SK-N-SH (cell line): Measurements from ENCODE around the gene SUPT3H. TPM values are rescaled to one million over a fixed set of nuclear protein-coding genes. Genes with fewer than 3 reads are reported as not detected.

ENCODE experiments used
- CTCF ChIA-PET: fragments of 300-600, 350-600 bp; formaldehyde crosslinking; extraction: SDS; loops from one replicate; lab custom pipeline; 2021; lab: Yijun Ruan, JAX
- POLR2A ChIA-PET: fragments of 350-600 bp; sonication (Branson Sonifier 250); formaldehyde crosslinking; extraction: SDS; loops from one replicate; lab custom pipeline; 2020; ENCODE audit warnings: antibody characterized with exemption, inconsistent platforms; lab: Yijun Ruan, JAX
- DNase-seq: peaks from one replicate; pipeline ENCODE4 v3.0.0; 2012
- H2AFZ ChIP-seq: fragments of 200-600 bp; sonication (generic); 2 replicates; pipeline ENCODE4 v1.8.1; 2016; ENCODE audit warnings: antibody characterized with exemption, mild to moderate bottlenecking, low read depth
- H3F3A ChIP-seq: fragments of 200-600 bp; sonication (generic); replicated peaks from 2 replicates; pipeline ENCODE3; 2016; ENCODE audit warnings: antibody characterized with exemption, mild to moderate bottlenecking; ENCODE audit not compliant: insufficient read depth
- H3K27ac ChIP-seq, 2 experiments: fragments of 200-500 bp in 1 of 2; fragments of 200-600 bp in 1 of 2; sonication (Bioruptor generic) in 1 of 2; sonication (generic), shearing (Covaris generic) in 1 of 2; 2 replicates each; pipeline versions ENCODE4 v1.5.1 to v1.6.1; 2014 to 2016; ENCODE audit warnings: low read depth in 2 of 2, inconsistent platforms in 1 of 2, low read length in 1 of 2, mild to moderate bottlenecking in 1 of 2, mixed read lengths in 1 of 2
- H3K27me3 ChIP-seq: fragments of 200-600 bp; sonication (generic), shearing (Covaris generic); 2 replicates; pipeline ENCODE4 v1.6.1; 2016; ENCODE audit warnings: mixed run types; ENCODE audit not compliant: insufficient read depth
- H3K36me3 ChIP-seq, 2 experiments: fragments of 200-500 bp in 1 of 2; fragments of 200-600 bp in 1 of 2; sonication (Bioruptor generic) in 1 of 2; sonication (generic) in 1 of 2; replicated peaks in 1 of 2; 2 replicates each; pipeline versions ENCODE3 to v1.5.1; 2014 to 2016; ENCODE audit warnings: low read length in 1 of 2, mild to moderate bottlenecking in 1 of 2; ENCODE audit not compliant: insufficient read depth in 2 of 2, control insufficient read depth in 1 of 2
- H3K4me1 ChIP-seq, 2 experiments: fragments of 200-500 bp in 1 of 2; fragments of 200-600 bp in 1 of 2; sonication (Bioruptor generic) in 1 of 2; sonication (generic), shearing (Covaris generic) in 1 of 2; 2 replicates each; pipeline versions ENCODE4 v1.5.1 to v1.6.1; 2014 to 2016; ENCODE audit warnings: low read depth in 1 of 2, low read length in 1 of 2, mixed run types in 1 of 2; ENCODE audit not compliant: insufficient read depth in 2 of 2, control insufficient read depth in 1 of 2
- H3K4me2 ChIP-seq: fragments of 200-600 bp; sonication (generic), shearing (Covaris generic); 2 replicates; pipeline ENCODE4 v1.6.1; 2017; ENCODE audit warnings: mixed run types
- H3K4me3 ChIP-seq, 2 experiments: fragments of 200-500 bp in 1 of 2; fragments of 200-600 bp in 1 of 2; sonication (Bioruptor generic) in 1 of 2; sonication (generic), shearing (Covaris generic) in 1 of 2; 2 replicates each; pipeline versions ENCODE4 v1.5.1 to v1.8.1; 2014 to 2016; ENCODE audit warnings: low read depth in 2 of 2, inconsistent platforms in 1 of 2, low read length in 1 of 2, mild to moderate bottlenecking in 1 of 2, mixed read lengths in 1 of 2, moderate library complexity in 1 of 2
- H3K79me2 ChIP-seq: fragments of 200-600 bp; sonication (generic); 2 replicates; pipeline ENCODE4 v1.8.1; 2017; ENCODE audit warnings: mild to moderate bottlenecking; ENCODE audit not compliant: insufficient read depth
- H3K9ac ChIP-seq: fragments of 200-600 bp; sonication (generic); 2 replicates; pipeline ENCODE4 v1.6.1; 2017; ENCODE audit warnings: mixed run types
- H3K9me2 ChIP-seq: fragments of 200-600 bp; sonication (generic); 2 replicates; pipeline ENCODE4 v1.6.1; 2017; ENCODE audit warnings: mixed run types
- H3K9me3 ChIP-seq: fragments of 200-600 bp; sonication (generic); 2 replicates; pipeline ENCODE4 v1.6.1; 2017; ENCODE audit warnings: mixed run types, mild to moderate bottlenecking, moderate library complexity
- H4K20me1 ChIP-seq: fragments of 200-600 bp; sonication (generic); 2 replicates; pipeline ENCODE4 v1.6.1; 2017; ENCODE audit warnings: mild to moderate bottlenecking, mixed run types; ENCODE audit not compliant: insufficient read depth
- CHD2 ChIP-seq: fragments of 150-350 bp; IDR thresholded peaks from 2 replicates; pipeline ENCODE4 v1.6.1; 2018; ENCODE audit warnings: low read length; ENCODE audit not compliant: partially characterized antibody
- CTCF ChIP-seq: fragments of 200-600 bp; sonication (generic); IDR thresholded peaks from 2 replicates; pipeline ENCODE4 v1.6.1; 2017; ENCODE audit warnings: antibody characterized with exemption, mild to moderate bottlenecking, moderate library complexity
- EP300 ChIP-seq, 2 experiments: IDR thresholded peaks; 2 replicates each; pipeline versions ENCODE4 v1.4.0 to v1.6.1; 2012; ENCODE audit warnings: borderline replicate concordance in 1 of 2, low read depth in 1 of 2, low read length in 1 of 2
- FOXJ3 ChIP-seq: sonication (generic); formaldehyde crosslinking; IDR thresholded peaks from 2 replicates; pipeline ENCODE4 v1.5.1; 2020; ENCODE audit warnings: mild to moderate bottlenecking, missing genetic modification reagents
- FOXM1 ChIP-seq: IDR thresholded peaks from 2 replicates; pipeline ENCODE4 v1.4.0; 2012; ENCODE audit warnings: low read depth, mild to moderate bottlenecking
- GABPA ChIP-seq: IDR thresholded peaks from 2 replicates; pipeline ENCODE4 v1.4.0; 2012; ENCODE audit warnings: low read depth, mild to moderate bottlenecking
- GATA2 ChIP-seq: sonication (generic); formaldehyde crosslinking; IDR thresholded peaks from 2 replicates; pipeline ENCODE4 v1.5.0; 2020; ENCODE audit warnings: mild to moderate bottlenecking, missing genetic modification reagents
- JUND ChIP-seq: IDR thresholded peaks from 2 replicates; pipeline ENCODE4 v1.4.0; 2012
- MAX ChIP-seq: IDR thresholded peaks from 2 replicates; pipeline ENCODE4 v1.4.0; 2012; ENCODE audit warnings: low read depth
- MEF2A ChIP-seq: IDR thresholded peaks from 2 replicates; pipeline ENCODE4 v1.4.0; 2012; ENCODE audit warnings: low read depth, borderline replicate concordance
- RAD21 ChIP-seq: IDR thresholded peaks from 2 replicates; pipeline ENCODE4 v1.6.1; 2012; ENCODE audit warnings: mild to moderate bottlenecking, low read length
- RCOR1 ChIP-seq: fragments of 150-350 bp; IDR thresholded peaks from 2 replicates; pipeline ENCODE4 v1.6.1; 2017; ENCODE audit warnings: antibody characterized with exemption, low read length
- SMC3 ChIP-seq: IDR thresholded peaks from 2 replicates; pipeline ENCODE4 v1.6.1; 2012; ENCODE audit warnings: low read depth, low read length, improper control_type of control experiment
- TCF12 ChIP-seq: IDR thresholded peaks from 2 replicates; pipeline ENCODE4 v1.4.0; 2012
- TEAD4 ChIP-seq: IDR thresholded peaks from 2 replicates; pipeline ENCODE4 v1.4.0; 2012; ENCODE audit warnings: mild to moderate bottlenecking, borderline replicate concordance; ENCODE audit not compliant: insufficient read depth
- USF1 ChIP-seq: IDR thresholded peaks from 2 replicates; pipeline ENCODE4 v1.4.0; 2012; ENCODE audit warnings: low read depth, borderline replicate concordance
- YY1 ChIP-seq: IDR thresholded peaks from 2 replicates; pipeline ENCODE4 v1.4.0; 2012; ENCODE audit warnings: low read depth, mild to moderate bottlenecking
- WGBS: methylation state at CpG from one replicate; pipeline ENCODE4 v1.1.6; 2017; ENCODE audit warnings: low lambda C conversion rate; 5-methylcytosine and 5-hydroxymethylcytosine counted together
- polyA plus RNA-seq, 3 experiments: library from polyadenylated mRNA; depleted of rRNA; stranded (reverse); fragments of >200 nt; gene quantifications; 2 replicates each; pipeline ENCODE4 v1.2.3, GENCODE V29; 2012
- TF ChIP-seq, protein P1 (sequence below): fragments of 150-350 bp; IDR thresholded peaks from 2 replicates; pipeline ENCODE4 v1.6.1; 2016; ENCODE audit warnings: mild to moderate bottlenecking, low read depth, low read length
- TF ChIP-seq, protein P2 (sequence below): IDR thresholded peaks from 2 replicates; pipeline ENCODE4 v1.4.0; 2012; ENCODE audit warnings: low read depth, borderline replicate concordance
- TF ChIP-seq, protein P3 (sequence below): IDR thresholded peaks from 2 replicates; pipeline ENCODE4 v1.6.1; 2012; ENCODE audit warnings: mild to moderate bottlenecking, low read depth, low read length, moderate library complexity

The SUPT3H gene
- polyA plus RNA-seq, 1 of the 3 experiments (the other 2 are of a cell fraction) = 10.9 TPM

GRCh38 chr6:45009576-45009975 is 368.2 kb downstream of the SUPT3H start:
- no peak overlapping the region for H3K9ac ChIP-seq
- WGBS = 86% methylated on average over 3 of the region's 3 CpGs
- H3K4me2 ChIP-seq = no peak overlapping the region
- POLR2A ChIA-PET = no interaction called here
- H3K27me3 ChIP-seq = no peaks in the 10 kb centered on the region
- H3K9me2 ChIP-seq = no peaks in the 10 kb centered on the region
- H3K27ac ChIP-seq = no peak overlapping the region
- no peaks in the 10 kb centered on the region for H3F3A ChIP-seq
- DNase-seq = no peak
- TF ChIP-seq FOXJ3 (CRISPR knock-in tag) = no peak
- no peak for TF ChIP-seq RCOR1
- TF ChIP-seq MAX = no peak
- TF ChIP-seq USF1 = no peak
- TF ChIP-seq GATA2 (CRISPR knock-in tag) = no peak
- TF ChIP-seq GABPA = no peak
- TF ChIP-seq JUND = no peak
- no peak for TF ChIP-seq RAD21
- no peaks in the 10 kb centered on the region for H3K79me2 ChIP-seq
- CTCF ChIA-PET = no interaction called here
- no peak overlapping the region for H2AFZ ChIP-seq
- no peaks in the 10 kb centered on the region for H4K20me1 ChIP-seq
- H3K36me3 ChIP-seq = peaks cover 2 to 7% of the 10 kb centered on the region in 2 experiments
- H3K4me1 ChIP-seq = no peaks in the 10 kb centered on the region
- no peak overlapping the region for H3K4me3 ChIP-seq
- no peaks in the 10 kb centered on the region; the same call in 1 of the 2 replicates for H3K9me3 ChIP-seq

DNA sequence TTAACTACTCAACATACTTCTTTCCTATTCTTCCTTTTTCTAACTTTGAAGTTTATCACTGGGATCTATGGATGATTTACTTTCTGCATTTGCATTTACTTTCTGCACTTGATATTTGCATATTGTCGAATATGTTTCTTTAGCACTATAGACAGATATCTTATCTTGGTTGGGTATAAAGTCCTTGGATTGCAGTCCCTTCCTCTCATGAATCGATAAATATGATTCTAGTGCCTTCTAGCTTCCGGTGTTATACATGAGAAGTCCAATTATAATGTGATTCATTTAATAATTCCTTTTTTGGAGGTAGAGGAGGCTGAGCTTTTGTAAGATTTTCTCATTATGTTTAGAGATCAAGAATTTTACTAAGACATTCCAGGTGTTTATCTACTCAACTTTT is 370.8 kb downstream of the SUPT3H start:
- DNase-seq = no peak
- no peaks in the 10 kb centered on the region for H4K20me1 ChIP-seq
- no peak overlapping the region for H3K4me2 ChIP-seq
- H3F3A ChIP-seq = no peaks in the 10 kb centered on the region
- H3K79me2 ChIP-seq = no peaks in the 10 kb centered on the region
- no peak overlapping the region for H3K9ac ChIP-seq
- WGBS = 94% methylated on average over 3 of the region's 3 CpGs
- no peak overlapping the region for H3K27ac ChIP-seq
- no peak overlapping the region for H2AFZ ChIP-seq
- ChIA-PET CTCF (no interaction called here), POLR2A (no interaction called here)
- no peak overlapping the region for H3K4me3 ChIP-seq
- no peaks in the 10 kb centered on the region; a peak in 1 of 4 replicates for H3K4me1 ChIP-seq
- H3K9me2 ChIP-seq = no peaks in the 10 kb centered on the region
- H3K9me3 ChIP-seq = no peaks in the 10 kb centered on the region; the same call in 1 of the 2 replicates
- H3K36me3 ChIP-seq = peaks cover 0 to 10% of the 10 kb centered on the region in 2 experiments
- no peaks in the 10 kb centered on the region for H3K27me3 ChIP-seq
- no peak for TF ChIP-seq EP300 (IDR thresholded peaks at IDR 0.05; ENCODE audit: borderline replicate concordance in 1 of 2, low read depth in 1 of 2, low read length in 1 of 2)
- no peak for TF ChIP-seq TCF12
- TF ChIP-seq GABPA = no peak
- TF ChIP-seq FOXM1 = no peak
- TF ChIP-seq, protein P1, sequence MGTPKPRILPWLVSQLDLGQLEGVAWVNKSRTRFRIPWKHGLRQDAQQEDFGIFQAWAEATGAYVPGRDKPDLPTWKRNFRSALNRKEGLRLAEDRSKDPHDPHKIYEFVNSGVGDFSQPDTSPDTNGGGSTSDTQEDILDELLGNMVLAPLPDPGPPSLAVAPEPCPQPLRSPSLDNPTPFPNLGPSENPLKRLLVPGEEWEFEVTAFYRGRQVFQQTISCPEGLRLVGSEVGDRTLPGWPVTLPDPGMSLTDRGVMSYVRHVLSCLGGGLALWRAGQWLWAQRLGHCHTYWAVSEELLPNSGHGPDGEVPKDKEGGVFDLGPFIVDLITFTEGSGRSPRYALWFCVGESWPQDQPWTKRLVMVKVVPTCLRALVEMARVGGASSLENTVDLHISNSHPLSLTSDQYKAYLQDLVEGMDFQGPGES = no peak
- no peak for TF ChIP-seq MEF2A
- no peak for TF ChIP-seq CTCF
- TF ChIP-seq YY1 = no peak
- TF ChIP-seq, protein P2, sequence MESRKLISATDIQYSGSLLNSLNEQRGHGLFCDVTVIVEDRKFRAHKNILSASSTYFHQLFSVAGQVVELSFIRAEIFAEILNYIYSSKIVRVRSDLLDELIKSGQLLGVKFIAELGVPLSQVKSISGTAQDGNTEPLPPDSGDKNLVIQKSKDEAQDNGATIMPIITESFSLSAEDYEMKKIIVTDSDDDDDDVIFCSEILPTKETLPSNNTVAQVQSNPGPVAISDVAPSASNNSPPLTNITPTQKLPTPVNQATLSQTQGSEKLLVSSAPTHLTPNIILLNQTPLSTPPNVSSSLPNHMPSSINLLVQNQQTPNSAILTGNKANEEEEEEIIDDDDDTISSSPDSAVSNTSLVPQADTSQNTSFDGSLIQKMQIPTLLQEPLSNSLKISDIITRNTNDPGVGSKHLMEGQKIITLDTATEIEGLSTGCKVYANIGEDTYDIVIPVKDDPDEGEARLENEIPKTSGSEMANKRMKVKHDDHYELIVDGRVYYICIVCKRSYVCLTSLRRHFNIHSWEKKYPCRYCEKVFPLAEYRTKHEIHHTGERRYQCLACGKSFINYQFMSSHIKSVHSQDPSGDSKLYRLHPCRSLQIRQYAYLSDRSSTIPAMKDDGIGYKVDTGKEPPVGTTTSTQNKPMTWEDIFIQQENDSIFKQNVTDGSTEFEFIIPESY = no peak
- TF ChIP-seq SMC3 = no peak
- TF ChIP-seq TEAD4 = no peak
- TF ChIP-seq, protein P3, sequence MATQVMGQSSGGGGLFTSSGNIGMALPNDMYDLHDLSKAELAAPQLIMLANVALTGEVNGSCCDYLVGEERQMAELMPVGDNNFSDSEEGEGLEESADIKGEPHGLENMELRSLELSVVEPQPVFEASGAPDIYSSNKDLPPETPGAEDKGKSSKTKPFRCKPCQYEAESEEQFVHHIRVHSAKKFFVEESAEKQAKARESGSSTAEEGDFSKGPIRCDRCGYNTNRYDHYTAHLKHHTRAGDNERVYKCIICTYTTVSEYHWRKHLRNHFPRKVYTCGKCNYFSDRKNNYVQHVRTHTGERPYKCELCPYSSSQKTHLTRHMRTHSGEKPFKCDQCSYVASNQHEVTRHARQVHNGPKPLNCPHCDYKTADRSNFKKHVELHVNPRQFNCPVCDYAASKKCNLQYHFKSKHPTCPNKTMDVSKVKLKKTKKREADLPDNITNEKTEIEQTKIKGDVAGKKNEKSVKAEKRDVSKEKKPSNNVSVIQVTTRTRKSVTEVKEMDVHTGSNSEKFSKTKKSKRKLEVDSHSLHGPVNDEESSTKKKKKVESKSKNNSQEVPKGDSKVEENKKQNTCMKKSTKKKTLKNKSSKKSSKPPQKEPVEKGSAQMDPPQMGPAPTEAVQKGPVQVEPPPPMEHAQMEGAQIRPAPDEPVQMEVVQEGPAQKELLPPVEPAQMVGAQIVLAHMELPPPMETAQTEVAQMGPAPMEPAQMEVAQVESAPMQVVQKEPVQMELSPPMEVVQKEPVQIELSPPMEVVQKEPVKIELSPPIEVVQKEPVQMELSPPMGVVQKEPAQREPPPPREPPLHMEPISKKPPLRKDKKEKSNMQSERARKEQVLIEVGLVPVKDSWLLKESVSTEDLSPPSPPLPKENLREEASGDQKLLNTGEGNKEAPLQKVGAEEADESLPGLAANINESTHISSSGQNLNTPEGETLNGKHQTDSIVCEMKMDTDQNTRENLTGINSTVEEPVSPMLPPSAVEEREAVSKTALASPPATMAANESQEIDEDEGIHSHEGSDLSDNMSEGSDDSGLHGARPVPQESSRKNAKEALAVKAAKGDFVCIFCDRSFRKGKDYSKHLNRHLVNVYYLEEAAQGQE = no peak
- TF ChIP-seq CHD2 = no peak
